NCI-H1105 (cell line): ENCODE measurements around the gene NOVA2.

Source experiments
- DNase-seq: peaks from one replicate; lab custom pipeline; 2025; lab: John Stamatoyannopoulos, UW

NOVA2 gene

DNA sequence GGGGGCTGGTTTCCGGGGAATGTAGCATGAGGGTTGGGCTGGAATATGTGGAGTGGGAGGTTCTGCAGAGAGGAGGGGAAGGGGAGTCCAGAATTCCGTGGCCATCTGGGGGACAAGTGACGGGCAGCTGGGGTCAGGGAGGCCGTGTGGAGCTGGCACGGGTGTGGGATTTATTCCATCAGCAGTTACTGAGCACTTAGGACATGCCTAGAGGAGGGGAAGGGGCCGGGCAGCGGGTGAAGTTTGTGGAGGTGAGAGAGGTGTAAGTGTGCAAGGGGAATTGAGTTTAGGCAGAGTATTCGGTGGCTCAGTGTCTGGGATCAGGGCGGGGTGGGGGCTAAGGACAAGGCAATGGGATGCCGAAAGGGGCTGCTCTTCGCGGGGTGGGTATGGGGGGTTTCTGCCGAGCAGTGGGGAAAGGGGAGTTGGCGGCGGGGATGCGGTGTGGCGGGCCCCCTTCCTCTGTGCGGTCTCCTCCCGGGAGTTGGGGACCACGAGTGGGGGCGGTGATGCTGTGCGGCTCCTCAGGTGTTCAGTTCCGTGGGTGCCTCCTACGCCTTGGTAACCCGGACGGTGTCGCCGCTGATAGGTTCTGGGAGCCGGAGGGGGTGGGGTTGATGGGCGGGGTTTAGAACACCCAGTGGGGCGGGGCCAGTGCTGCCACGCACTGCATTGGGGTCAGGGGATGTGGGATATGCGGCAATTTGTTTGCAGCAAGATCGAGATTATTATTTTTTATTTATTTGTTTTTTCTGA is 27.0 kb upstream of the NOVA2 start:
- DNase-seq, result peak; percentile 78

DNA sequence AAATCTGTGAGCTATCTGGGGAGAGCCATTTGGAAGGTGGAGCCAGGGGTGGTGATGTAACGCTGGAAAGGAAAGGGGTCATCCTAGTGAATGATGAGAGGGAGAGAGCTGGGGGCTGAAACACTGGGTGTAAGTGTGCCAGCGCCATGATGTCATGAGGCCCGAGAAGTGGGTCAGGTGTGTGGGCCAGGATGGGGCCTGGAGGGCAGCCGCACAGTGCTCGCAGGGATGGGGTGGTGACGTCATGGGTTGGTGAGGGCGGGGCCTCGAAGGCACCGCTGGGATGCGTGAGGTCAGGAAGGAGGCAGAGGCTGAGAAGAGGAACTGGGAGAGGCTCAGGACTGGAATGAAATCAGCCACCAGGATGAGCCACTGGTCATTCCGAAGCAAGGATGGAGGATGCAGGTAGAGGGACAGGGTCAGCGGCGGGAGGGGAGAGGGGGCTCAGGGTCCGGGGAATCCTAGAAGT is 26.0 kb upstream of the NOVA2 start:
- DNase-seq, result peak; percentile 58

DNA sequence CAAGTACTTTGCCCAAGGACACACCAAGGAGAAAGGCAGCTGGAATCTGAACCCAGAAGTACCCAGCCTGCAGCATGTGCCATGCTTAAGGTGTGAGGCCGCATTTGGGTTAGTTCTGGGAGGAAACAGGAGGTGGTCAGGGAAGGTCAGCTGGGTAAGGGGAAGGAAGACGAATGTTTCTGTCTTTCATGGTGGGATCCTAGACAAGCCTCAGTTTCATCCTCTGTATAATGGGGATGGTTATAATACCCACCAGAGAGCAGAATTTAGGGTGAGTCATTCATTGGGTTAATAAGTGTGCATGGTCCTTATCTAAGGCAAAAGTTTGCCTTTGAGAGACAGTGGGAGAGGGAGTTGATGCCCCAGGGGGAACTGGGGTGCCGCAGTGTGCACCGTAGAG is 25.2 kb upstream of the NOVA2 start:
- no peak for DNase-seq

DNA sequence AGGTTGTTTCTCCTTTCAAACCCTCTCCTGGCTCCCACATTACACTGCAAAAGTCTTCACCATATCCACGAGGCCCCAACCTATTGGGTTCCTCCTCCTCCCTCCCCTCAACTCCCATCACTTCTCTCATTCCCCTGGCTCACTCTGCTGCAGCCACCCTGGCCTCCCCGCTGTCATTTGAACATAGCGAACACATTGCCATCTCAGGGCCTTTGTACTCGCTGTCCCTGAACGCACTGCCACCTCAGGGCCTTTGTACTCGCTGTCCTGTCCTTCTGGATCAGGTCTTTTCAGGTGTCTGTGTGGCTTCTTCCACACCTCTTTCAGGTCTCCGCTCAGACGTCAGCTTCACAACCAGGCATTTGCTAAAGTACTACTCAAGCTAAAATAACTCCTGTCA is 23.3 kb upstream of the NOVA2 start:
- no peak for DNase-seq

DNA sequence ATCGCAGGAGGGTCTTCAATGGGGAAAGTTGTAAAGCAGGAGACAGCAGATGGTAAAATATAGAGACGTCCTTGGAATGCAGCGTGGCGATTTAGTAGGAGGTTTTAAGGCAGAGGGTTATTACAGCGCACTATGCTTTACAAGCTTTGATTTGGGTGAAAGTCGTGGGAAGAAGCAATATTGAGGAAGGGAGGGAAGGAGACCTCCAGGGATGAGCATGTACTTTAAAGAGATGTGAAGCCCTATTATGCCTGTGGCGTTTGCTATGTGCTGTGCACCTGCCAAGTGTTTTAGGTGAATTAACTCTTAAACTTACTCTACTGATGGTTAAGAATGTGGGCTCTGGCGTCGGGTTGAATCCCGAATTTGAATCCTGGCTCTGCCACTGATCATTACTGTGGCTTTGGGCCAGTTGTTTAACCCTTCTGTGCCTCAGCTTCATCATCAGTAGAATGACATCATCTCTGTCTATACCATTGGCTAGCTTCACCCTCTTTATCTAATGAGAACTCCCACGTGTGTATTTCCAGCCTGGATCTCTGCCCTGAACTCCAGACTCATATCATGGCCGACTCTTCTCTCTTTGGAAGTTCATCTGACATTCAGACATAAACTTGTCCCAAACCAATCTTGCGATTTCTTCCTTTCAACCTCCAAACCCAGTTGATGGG is 22.2 kb upstream of the NOVA2 start:
- DNase-seq, result no peak

DNA sequence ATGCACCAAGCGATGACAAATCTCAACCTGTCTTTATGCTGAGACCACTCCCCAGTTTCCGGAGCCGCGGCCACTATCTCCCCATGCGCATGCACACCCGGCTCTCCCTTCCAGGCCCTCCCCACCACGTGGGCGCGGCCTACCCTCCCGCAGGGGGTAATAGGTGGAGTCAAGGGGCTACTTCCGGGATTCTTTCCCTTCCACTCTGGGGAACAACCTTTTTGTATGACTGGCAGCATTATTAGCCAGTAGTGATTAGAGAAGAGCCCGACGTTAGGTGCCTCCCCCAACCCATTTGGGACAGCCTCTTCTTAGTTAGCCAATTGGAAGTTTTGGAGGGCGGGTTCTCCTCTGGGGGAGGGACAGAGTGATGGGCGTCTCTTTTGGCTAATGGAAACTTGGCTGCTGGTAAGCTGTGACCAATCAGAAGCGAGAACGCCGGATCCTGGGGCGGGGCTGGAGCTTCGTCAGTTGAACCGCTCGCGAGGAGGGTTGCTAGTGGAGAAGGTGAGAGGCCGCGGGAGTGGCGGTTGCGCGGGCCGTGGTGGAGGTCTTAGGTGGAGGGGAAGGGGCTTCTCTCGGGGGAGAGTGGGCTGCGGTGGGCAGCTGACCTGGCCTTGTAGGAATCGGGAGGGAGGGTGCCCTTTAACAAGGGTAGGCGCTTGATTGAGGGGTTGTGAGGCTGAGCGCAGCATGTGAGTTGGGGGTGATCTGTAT is 21.5 kb upstream of the NOVA2 start, which contains the start of gene CCDC61:
CCDC61 (plus strand) TSS at position 470 of the 717 bp plus-strand sequence. CDS start 7,552 bp downstream, outside the sequence.
- peak; percentile 99 for DNase-seq

DNA sequence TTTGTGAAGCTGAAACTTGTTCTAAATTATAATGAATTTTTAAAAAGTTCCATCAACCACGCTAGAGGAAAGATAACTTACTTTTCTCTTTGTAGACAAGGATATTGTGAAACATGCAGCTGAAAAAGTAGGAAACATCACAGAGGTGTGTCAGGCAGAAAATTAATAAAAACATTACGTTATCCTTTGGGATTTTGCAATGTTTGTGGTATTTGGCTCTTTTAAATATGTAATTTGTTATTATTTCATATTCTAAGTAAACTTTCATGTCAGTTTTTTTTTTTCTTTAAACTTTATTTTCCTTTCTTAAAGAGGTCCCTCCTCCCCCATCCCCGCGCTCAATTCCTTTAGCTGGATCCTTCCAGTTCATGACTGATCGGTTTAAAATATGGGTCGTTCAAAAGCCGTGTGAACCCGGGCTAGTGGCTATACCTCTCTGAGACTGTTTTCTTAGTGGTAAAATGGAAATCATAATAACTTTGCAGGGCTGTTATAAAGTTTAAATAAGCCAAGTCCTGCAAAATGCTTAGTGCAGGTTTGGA is 20.9 kb upstream of the NOVA2 start:
- no peak for DNase-seq

DNA sequence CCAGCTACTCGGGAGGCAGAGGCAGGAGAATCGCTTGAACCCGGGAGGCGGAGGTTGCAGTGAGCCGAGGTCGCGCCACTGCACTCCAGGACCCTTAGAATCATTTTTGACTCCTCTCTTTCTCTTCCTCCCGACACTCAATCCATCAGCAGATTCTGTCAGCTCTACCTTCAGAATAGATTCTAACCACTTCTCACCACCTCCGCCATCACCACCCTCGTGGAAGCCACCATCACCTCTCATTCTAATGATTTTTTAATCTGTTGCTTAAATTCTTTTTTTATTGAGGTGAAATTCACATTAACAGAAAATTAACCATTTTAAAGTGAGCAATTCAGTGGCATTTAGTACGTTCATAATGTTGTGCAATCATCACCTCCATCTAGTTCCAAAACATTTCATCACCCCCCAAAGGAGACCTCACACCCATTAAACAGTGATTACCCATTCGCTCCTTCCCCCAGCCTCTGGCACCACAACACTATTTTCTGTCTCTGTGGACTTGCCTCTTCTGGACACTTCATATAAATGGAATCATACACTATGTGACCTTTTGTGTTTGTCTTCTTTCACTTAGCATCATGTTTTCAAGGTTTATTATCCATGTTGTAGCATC is 16.6 kb upstream of the NOVA2 start:
- DNase-seq, result no peak

DNA sequence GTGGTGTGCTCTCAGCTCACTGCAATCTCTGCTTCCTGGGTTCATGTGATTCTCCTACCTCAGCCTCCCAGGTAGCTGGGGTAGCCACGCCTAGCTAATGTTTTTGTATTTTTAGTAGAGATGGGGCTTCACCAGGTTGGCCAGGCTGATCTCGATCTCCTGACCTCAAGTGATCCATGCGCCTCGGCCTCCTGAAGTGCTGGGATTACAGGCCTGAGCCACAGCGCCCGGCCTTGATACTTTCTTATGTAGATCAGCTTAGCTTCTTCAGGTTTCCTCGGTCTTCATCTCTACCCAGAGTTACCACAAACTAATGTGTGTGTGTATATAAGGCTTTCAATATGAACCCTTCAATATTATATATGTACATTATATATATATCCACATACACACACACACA is 11.7 kb upstream of the NOVA2 start:
- DNase-seq, result no peak

DNA sequence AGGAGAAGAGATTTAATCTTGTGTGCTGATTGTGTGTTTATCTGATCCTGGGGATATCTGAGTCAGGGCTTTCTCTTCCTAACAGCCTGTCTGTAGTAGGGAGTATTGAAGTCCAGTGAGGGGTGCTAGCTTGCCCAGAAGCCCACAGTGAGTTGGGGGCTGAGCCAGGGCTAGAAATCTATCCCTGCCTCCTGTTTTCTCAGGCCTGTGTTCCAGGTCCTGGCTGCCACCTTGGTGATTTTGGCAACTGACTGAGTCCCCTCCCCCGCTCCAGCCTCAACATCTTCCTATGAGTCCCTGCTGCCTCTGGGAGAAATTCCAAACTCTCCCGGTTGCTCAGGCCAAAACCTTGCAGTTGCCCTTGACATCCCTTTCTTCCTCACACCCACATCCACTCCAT is 7.7 kb upstream of the NOVA2 start:
- DNase-seq, result no peak

DNA sequence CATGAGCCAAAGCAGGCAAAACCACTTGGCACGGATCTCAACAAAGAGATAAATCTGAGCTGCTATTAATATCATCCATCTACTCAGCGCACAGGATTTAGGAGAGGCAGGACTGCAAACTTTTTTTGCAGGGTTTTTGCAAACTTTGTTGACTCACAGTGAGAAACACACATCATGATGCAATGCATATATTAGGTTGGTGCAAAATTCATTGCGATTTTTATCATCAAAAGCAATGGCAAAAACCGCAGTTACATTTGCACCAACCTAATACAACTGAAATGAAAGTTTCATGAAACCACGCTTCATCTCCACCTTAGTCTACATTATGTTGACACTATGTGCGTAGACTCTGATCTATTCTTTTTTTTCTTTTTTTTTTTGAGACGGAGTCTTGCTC is 4.5 kb upstream of the NOVA2 start:
- DNase-seq, result no peak

DNA sequence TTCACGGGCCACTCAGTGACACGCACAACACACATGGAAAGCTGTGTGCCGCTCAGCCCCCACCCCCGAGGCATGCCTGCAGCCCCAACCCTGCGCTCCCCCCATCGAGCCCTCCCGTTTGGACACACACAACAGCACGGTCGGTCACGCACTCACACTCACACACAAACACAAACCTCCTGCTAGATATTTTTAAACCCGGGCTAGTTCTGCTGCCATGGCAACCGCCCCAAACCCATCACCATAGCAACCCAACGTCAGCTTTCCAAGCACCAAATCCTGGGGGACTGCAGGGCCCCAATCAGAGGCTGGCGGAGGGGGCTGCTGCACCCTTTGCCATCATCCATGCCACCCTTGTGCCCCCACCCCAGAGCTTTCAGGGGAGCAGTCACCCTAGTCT is 2.5 kb upstream of the NOVA2 start:
- DNase-seq, result no peak

DNA sequence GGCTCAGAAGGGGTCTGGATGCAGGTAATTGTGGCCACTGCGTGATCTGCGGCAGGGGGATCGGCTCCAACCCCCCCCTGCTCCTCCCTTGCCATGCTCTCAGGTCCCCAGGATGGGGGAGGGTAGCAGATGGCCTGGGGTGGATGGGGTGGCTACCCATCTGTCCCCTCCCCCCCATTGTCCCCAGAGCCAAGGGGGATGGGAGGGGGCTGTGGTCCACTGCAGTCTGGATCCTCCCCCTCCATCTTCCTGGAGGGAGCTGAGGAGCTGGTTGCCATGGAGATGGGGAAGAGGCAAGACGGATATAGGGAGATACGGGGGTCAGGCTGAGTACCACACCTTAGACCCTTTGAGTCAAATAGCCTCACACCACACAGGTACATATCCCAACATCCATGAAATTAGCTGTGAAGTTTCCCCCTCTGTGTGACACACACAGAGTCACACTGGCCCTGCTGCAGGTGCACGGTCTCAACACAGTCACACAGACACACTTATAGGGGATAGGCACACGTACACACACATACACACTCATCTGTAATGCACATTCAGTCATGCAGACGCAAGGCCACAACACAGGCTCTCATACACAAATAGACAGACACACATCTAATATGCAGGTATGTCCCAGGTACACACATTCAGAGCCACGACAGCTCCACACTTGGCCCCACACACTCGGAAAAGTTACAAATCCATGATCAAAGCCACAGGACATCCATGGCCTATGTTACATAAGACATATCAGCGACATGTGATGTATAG is 1.8 kb upstream of the NOVA2 start:
- DNase-seq, result no peak

DNA sequence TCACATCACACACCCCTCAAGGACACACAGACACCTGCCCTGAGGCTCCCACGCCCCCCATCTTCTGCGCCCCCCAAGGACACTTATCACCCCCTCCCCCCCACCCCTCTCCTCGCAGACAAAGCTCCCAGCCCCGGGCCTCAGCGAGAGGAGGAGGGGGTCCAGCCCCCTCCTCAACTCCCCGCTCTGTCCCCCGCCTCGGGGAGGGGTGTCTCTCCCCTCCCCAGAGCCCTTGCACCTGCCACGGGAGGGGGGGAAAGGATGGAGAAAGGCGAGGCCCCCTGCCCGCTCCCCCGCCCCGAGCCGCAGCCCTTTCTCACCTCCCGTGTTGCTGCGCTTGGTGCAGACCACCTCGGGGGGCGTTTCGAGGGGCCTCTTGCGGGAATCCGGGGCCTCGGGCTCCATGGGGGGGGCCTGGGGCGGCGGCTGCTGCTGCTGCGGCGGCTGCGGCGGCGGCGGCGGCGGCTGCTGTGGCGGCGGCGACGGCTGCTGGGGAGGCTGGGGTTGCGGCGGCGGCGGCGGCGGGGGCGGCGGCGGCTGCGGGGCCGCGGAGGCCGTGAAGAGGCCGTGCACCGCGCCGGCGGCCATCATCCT is 621 bp downstream of the NOVA2 start:
- no peak for DNase-seq

DNA sequence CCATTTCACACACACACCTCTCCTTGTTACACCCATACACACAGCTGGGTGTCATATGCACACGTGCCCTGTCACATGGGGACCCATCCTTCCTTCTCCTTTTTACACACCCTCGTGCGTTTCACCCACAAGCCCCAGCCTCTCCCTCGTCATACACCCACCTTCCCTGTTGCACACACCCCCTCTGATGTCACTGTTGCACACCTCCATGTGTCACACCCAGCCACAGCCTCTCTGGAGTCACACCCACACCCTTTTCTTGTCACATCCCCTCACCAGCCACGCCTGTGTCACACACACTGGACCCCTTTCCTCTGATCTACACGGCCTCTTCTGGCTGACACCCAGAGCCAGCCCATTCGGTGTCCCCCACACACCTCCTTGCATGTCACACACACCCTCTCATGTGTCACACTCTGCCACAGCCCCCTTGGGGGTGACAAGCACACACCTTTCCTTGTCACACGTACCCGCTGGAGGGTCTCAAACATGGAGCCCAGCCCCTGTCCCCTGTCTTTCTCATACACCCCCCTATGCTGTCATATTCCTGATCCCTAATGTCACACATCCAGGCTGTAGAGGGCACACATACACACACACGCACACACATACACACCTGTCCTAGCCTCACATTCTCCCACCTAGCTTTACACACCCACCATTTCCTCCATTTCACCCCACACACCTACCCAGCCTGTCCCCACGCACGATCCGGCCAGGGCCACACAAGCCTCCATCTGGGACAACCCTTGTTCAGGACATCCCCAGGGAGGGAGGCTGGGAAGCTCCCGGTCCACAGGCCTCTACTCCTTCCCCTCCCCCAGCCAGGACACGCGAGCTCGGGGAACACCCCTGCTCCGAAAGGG is 1.4 kb downstream of the NOVA2 start:
- DNase-seq, result no peak

DNA sequence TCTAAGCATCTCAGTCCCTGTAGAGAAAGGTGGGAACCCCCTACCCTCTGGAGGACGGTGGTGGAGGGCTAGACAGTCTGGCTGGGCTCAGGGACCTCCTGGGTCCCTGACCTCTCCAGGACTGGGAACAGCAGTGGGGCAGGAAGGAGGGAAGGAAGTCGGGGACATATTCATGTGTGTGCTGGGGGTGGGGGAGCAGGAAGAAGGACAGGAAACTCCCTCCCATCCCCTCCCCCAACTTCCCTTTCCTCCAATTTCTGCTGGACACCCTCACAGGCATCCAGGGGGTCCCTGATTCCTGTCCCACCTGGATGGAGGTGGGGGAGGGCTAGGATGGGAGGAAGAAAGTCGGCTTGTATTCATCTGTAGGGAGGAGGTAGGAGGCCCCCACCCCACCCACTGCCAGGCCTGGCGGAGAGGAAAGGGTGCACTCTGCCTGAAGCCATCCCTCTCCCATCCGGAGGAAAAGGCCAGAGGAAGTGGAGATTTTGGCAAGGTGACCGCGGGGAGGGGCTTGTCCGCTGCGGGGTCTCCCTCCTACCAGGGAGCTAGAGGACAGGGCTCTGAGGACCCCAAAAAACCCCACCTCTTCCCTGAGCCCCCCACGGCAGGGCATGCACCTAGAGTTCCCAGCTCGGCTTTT is 2.3 kb downstream of the NOVA2 start:
- DNase-seq, result no peak

DNA sequence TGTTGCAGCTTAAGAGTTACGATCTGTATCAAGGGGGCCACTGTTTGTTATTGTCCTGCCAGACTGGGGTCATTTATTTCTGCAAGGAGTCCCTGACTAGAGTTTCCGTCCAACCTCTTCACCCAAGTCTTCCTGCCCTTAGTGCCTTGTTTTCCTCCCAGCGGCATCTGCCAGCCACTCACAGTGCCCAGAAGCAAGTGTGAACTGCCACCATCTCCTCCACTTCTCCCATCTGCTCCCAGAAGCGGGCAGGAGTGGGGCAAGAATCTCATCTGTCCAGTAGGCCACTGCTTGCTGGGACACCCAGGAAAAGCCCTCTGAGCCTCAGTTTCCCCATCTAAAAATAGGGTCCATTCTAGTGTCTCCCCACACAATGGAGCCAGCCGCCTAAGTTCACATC is 4.0 kb downstream of the NOVA2 start:
- no peak for DNase-seq

DNA sequence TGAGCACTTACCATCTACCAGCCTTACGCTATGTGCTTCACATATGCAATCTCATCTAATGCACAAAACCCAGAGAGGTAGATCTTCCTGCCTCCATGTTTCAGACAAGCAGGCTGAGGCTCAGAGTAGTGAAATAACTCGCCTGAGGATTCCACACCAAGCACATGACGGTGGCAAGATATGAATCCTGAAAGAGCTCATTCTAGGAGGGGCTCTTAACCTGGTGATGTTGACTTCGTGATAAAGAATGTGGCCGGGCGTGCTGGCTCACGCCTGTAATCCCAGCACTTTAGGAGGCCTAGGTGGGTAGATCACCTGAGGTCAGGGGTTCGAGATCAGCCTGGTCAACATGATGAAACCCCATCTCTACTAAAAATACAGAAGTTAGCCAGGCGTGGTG is 5.0 kb downstream of the NOVA2 start:
- no peak for DNase-seq

DNA sequence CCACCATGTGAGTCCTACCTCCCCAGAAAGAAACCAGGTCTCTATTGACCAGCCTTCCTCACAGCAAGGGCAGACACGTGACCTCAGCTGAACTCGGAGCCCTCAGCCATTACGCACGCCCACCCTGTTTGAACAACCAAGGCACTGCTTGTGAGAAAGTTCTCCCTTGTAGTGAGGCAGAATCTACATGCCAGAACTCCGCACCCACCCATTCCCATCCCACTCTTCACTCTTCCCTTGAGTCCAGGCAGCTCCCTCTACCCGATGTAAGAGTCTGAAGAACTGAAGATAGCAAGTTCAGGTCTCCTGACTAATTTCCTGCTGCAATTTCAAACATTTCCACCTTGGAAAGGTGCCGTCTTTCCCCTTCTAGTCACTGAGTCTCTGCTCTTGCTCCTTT is 6.4 kb downstream of the NOVA2 start:
- DNase-seq, result no peak

DNA sequence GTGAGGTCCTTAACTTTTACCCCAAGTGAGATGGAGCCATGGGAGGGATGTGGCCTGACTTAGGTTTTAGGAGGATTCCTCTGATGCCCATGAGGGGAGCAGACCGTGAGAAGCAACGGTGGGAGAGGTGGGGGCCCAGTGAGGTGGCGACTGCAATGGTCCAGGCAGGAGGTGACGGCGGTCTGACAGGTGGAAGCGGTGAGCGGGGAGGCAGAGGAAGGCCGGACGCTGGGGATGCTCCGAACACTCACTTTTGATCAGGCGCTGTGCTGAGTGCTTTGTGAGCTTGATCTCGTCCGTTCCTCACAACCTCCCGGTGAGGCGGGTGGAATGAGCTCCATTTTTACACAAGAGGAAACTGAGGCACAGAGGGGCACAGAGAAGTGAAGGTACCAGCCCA is 11.6 kb downstream of the NOVA2 start:
- no peak for DNase-seq
